Neural progenitor cell (in vitro differentiated cells): ENCODE measurements around the gene FSCN2.

Experiments
- CTCF ChIP-seq: fragments of 200-600 bp; sonication (generic); IDR thresholded peaks from 2 replicates; pipeline ENCODE4 v1.5.1; 2017; ENCODE audit warnings: antibody characterized with exemption, mild to moderate bottlenecking
- EZH2phosphoT487 ChIP-seq: fragments of 200-600 bp; sonication (generic); IDR thresholded peaks from 2 replicates; pipeline ENCODE4 v1.6.1; 2017; ENCODE audit warnings: antibody characterized with exemption

- TF ChIP-seq CTCF, result no peak
- no peak for TF ChIP-seq EZH2phosphoT487
Observed at GRCh38 chr17:81574643-81574956, 46.4 kb downstream of the FSCN2 start.
